Caco-2 (cell line): ENCODE data around the gene GYG2. TPM values are rescaled to one million over a fixed set of nuclear protein-coding genes. Genes with fewer than 3 reads are reported as not detected.

Source experiments
- BruUV-seq: library from RNA; stranded (reverse); fragments of 400-500 nt; replicated peaks from 2 replicates; lab custom pipeline; 2021; lab: Mats Ljungman, UMichigan
- CTCF ChIA-PET: fragments of 300-600 bp; sonication (Branson Sonifier 250); formaldehyde crosslinking; loops from one replicate; lab custom pipeline; 2022; ENCODE audit warnings: antibody characterized with exemption; lab: Charles Lee
- POLR2A ChIA-PET: fragments of 300-600 bp; sonication (Branson Sonifier 250); formaldehyde crosslinking; loops from one replicate; lab custom pipeline; 2022; ENCODE audit warnings: antibody characterized with exemption; lab: Charles Lee
- DNase-seq, 2 experiments: peaks; one replicate each; pipeline versions ENCODE4 v3.0.0 to v3.0.0-alpha.2; 2020 to 2022
- H3K27me3 ChIP-seq: replicated peaks from 2 replicates; pipeline ENCODE4 v1.6.0; 2011; ENCODE audit warnings: low read length; ENCODE audit not compliant: control insufficient read depth, insufficient read depth
- H3K36me3 ChIP-seq: 2 replicates; pipeline ENCODE4 v1.5.1; 2011; ENCODE audit warnings: low read length; ENCODE audit not compliant: control insufficient read depth, insufficient read depth
- H3K4me1 ChIP-seq: fragments of 250-450 bp; sonication (Bioruptor Pico); 2 replicates; pipeline ENCODE4 v1.5.1; 2020; ENCODE audit warnings: mild to moderate bottlenecking
- H3K4me3 ChIP-seq: 2 replicates; pipeline ENCODE4 v1.5.1; 2011; ENCODE audit warnings: low read depth, mild to moderate bottlenecking, control low read depth, low read length
- H3K9me3 ChIP-seq: fragments of 250-450 bp; sonication (Bioruptor Pico); 2 replicates; pipeline ENCODE4 v1.5.1; 2020; ENCODE audit warnings: mild to moderate bottlenecking, moderate library complexity
- H3K27ac Mint-ChIP-seq: one replicate; pipeline ENCODE4 v1.8.0; 2022; ENCODE audit warnings: mixed read lengths; ENCODE audit not compliant: unreplicated experiment
- H3K27me3 Mint-ChIP-seq: one replicate; pipeline ENCODE4 v1.8.0; 2022; ENCODE audit warnings: mixed read lengths; ENCODE audit not compliant: insufficient read depth, unreplicated experiment
- H3K36me3 Mint-ChIP-seq: one replicate; pipeline ENCODE4 v1.8.0; 2022; ENCODE audit warnings: mild to moderate bottlenecking, mixed read lengths; ENCODE audit not compliant: insufficient read depth, unreplicated experiment
- H3K4me1 Mint-ChIP-seq: one replicate; pipeline ENCODE4 v1.8.0; 2022; ENCODE audit warnings: low read depth, mixed read lengths; ENCODE audit not compliant: unreplicated experiment
- H3K4me3 Mint-ChIP-seq: one replicate; pipeline ENCODE4 v1.8.0; 2022; ENCODE audit warnings: mild to moderate bottlenecking, moderate library complexity, mixed read lengths; ENCODE audit not compliant: unreplicated experiment
- H3K9me3 Mint-ChIP-seq: one replicate; pipeline ENCODE4 v1.8.0; 2022; ENCODE audit warnings: mixed read lengths; ENCODE audit not compliant: unreplicated experiment
- CTCF ChIP-seq, 2 experiments: fragments of 200-600 bp in 1 of 2; IDR thresholded peaks; 1 replicate in 1 of 2; 2 replicates in 1 of 2; pipeline versions ENCODE4 v1.5.1 to v1.8.0; 2011 to 2022; ENCODE audit warnings: antibody characterized with exemption in 1 of 2, control low read depth in 1 of 2, inconsistent platforms in 1 of 2, low read depth in 1 of 2, low read length in 1 of 2, mild to moderate bottlenecking in 1 of 2, moderate library complexity in 1 of 2; ENCODE audit not compliant: insufficient read depth in 1 of 2, severe bottlenecking in 1 of 2, unreplicated experiment in 1 of 2
- intact Hi-C: fragments of 100-400 bp; cut with micrococcal nuclease; formaldehyde crosslinking; loops from one replicate; pipeline ENCODE4 v1.10.0; 2022; ENCODE audit not compliant: unreplicated experiment
- total RNA-seq: library from RNA; stranded (reverse); gene quantifications from 2 replicates; pipeline ENCODE4 v1.2.3, GENCODE V29; 2022

Gene GYG2
- total RNA-seq, 1 experiment from 2014 or later: 50.4 TPM

GRCh38 chrX:2875136-2875481, 46.4 kb downstream of the GYG2 start:
- Mint-ChIP-seq H3K4me1 (no peaks in the 10 kb centered on the region), H3K9me3 (no peaks in the 10 kb centered on the region), H3K27ac (no peak overlapping the region), H3K27me3 (no peaks in the 10 kb centered on the region), H3K4me3 (no peak overlapping the region), H3K36me3 (peaks cover 18% of the 10 kb centered on the region)
- H3K4me1 ChIP-seq: no peaks in the 10 kb centered on the region
- ChIA-PET POLR2A (no interaction called here), CTCF (interaction anchor here (0.6 to 1.6 kb wide), 4 partner anchors 8 to 333 kb away, joined by 3 to 4 read pairs (median 4); no protein-coding TSS in a partner anchor)
- no peaks in the 10 kb centered on the region for H3K9me3 ChIP-seq
- DNase-seq: no peak
- no peaks in the 10 kb centered on the region for H3K27me3 ChIP-seq
- no TSS peak for BruUV-seq
- no peaks in the 10 kb centered on the region for H3K36me3 ChIP-seq
- intact Hi-C loops: no loop called here
- no peak for TF ChIP-seq CTCF (IDR thresholded peaks at IDR 0.05; ENCODE audit: insufficient read depth in 1 of 2, low read depth in 1 of 2, low read length in 1 of 2, severe bottlenecking in 1 of 2, unreplicated experiment in 1 of 2)
- H3K4me3 ChIP-seq: no peak overlapping the region

GRCh38 chrX:2875798-2876399, 47.2 kb downstream of the GYG2 start:
- CTCF ChIA-PET: interaction anchor here (0.6 to 1.6 kb wide), 4 partner anchors 9 to 333 kb away, joined by 3 to 4 read pairs (median 4); no protein-coding TSS in a partner anchor
- no peak for DNase-seq

GRCh38 chrX:2878563-2878962, 49.8 kb downstream of the GYG2 start:
- Mint-ChIP-seq H3K4me1 (no peaks in the 10 kb centered on the region), H3K36me3 (peaks cover 23% of the 10 kb centered on the region), H3K27me3 (no peaks in the 10 kb centered on the region), H3K4me3 (no peak overlapping the region), H3K27ac (no peak overlapping the region), H3K9me3 (no peaks in the 10 kb centered on the region)
- TF ChIP-seq CTCF (IDR thresholded peaks at IDR 0.05; ENCODE audit: insufficient read depth in 1 of 2, low read depth in 1 of 2, low read length in 1 of 2, severe bottlenecking in 1 of 2, unreplicated experiment in 1 of 2): no peak
- H3K36me3 ChIP-seq: no peaks in the 10 kb centered on the region
- H3K27me3 ChIP-seq: no peaks in the 10 kb centered on the region
- no peak for DNase-seq
- ChIA-PET POLR2A (no interaction called here), CTCF (no interaction called here)
- H3K4me3 ChIP-seq: no peak overlapping the region
- intact Hi-C loops: no loop called here
- no peaks in the 10 kb centered on the region for H3K4me1 ChIP-seq
- no peaks in the 10 kb centered on the region for H3K9me3 ChIP-seq
- no TSS peak for BruUV-seq

More at GRCh38 chrX:2875798-2876399, 47.2 kb downstream of the GYG2 start:
- Histone ChIP-seq H3K4me3 (no peak overlapping the region), H3K9me3 (no peaks in the 10 kb centered on the region), H3K36me3 (no peaks in the 10 kb centered on the region), H3K27me3 (no peaks in the 10 kb centered on the region), H3K4me1 (no peaks in the 10 kb centered on the region)
- no peak overlapping the region for H3K27ac Mint-ChIP-seq
- peaks cover 18% of the 10 kb centered on the region for H3K36me3 Mint-ChIP-seq
- no TSS peak for BruUV-seq
- intact Hi-C loops: no loop called here
- H3K4me1 Mint-ChIP-seq: no peaks in the 10 kb centered on the region
- no peaks in the 10 kb centered on the region for H3K9me3 Mint-ChIP-seq
- POLR2A ChIA-PET: no interaction called here
- H3K4me3 Mint-ChIP-seq: no peak overlapping the region
- H3K27me3 Mint-ChIP-seq: no peaks in the 10 kb centered on the region
- peak in 1 of 2 experiments; percentile 26 for TF ChIP-seq CTCF (IDR thresholded peaks at IDR 0.05; ENCODE audit: insufficient read depth in 1 of 2, low read depth in 1 of 2, low read length in 1 of 2, severe bottlenecking in 1 of 2, unreplicated experiment in 1 of 2)
